ENCODE measurements around the gene PHF21B.

The PHF21B gene

GRCh38 chr22:44955102-44955501, 54.7 kb downstream of the PHF21B start:
- no peak for DNase-seq

- no peak for DNase-seq
These were observed 55.7 kb downstream of the PHF21B start for GRCh38 chr22:44954149-44954548.

GRCh38 chr22:44952863-44953746, 56.7 kb downstream of the PHF21B start:
- no peak for DNase-seq

- no peak for DNase-seq
These were observed 58.3 kb downstream of the PHF21B start for GRCh38 chr22:44951510-44951816.

- no peak for DNase-seq
These were observed 58.8 kb downstream of the PHF21B start for GRCh38 chr22:44950806-44951509.

- no peak for DNase-seq
These were observed 62.0 kb downstream of the PHF21B start for GRCh38 chr22:44947846-44948245.

GRCh38 chr22:44947049-44947448, 62.8 kb downstream of the PHF21B start:
- DNase-seq, result no peak

GRCh38 chr22:44944883-44945601, 64.8 kb downstream of the PHF21B start:
- no peak for DNase-seq

GRCh38 chr22:44943701-44944324, 66.0 kb downstream of the PHF21B start:
- DNase-seq, result no peak

- DNase-seq, result no peak
These were observed 66.7 kb downstream of the PHF21B start for GRCh38 chr22:44942979-44943700.

GRCh38 chr22:44942056-44942455, 67.7 kb downstream of the PHF21B start:
- no peak for DNase-seq

- no peak for DNase-seq
These were observed 68.6 kb downstream of the PHF21B start for GRCh38 chr22:44941207-44941606.

GRCh38 chr22:44940130-44940529, 69.7 kb downstream of the PHF21B start:
- no peak for DNase-seq

- no peak for DNase-seq
These were observed 70.4 kb downstream of the PHF21B start for GRCh38 chr22:44939451-44939850.

- no peak for DNase-seq
These were observed 70.9 kb downstream of the PHF21B start for GRCh38 chr22:44938886-44939285.

- DNase-seq, result no peak
These were observed 72.6 kb downstream of the PHF21B start for GRCh38 chr22:44937216-44937615.

GRCh38 chr22:44936201-44936600, 73.6 kb downstream of the PHF21B start:
- DNase-seq, result no peak

- no peak for DNase-seq
These were observed 74.1 kb downstream of the PHF21B start for GRCh38 chr22:44935724-44936123.

GRCh38 chr22:44934454-44934735, 75.4 kb downstream of the PHF21B start:
- DNase-seq, result no peak

GRCh38 chr22:44933666-44934453, 75.9 kb downstream of the PHF21B start:
- no peak for DNase-seq

- DNase-seq, result no peak
These were observed 77.3 kb downstream of the PHF21B start for GRCh38 chr22:44932493-44932892.

- DNase-seq, result no peak
These were observed 78.0 kb downstream of the PHF21B start for GRCh38 chr22:44931766-44932165.

Data from AML-193 (cell line).